Progenitor cell of endocrine pancreas (in vitro differentiated cells): Measurements from ENCODE around the gene SORT1. TPM values are rescaled to one million over a fixed set of nuclear protein-coding genes. Genes with fewer than 3 reads are reported as not detected.

Experiments used
- DNase-seq: peaks from one replicate; pipeline ENCODE4 v3.0.0; 2021; ENCODE audit warnings: low spot score; ENCODE audit not compliant: unreplicated experiment
- H3K27ac Mint-ChIP-seq: 2 replicates; pipeline ENCODE4 v1.8.0; 2021; ENCODE audit warnings: mild to moderate bottlenecking, moderate library complexity, mixed read lengths
- H3K27me3 Mint-ChIP-seq: 2 replicates; pipeline ENCODE4 v1.8.0; 2021; ENCODE audit warnings: mixed read lengths
- H3K36me3 Mint-ChIP-seq: 2 replicates; pipeline ENCODE4 v1.8.0; 2022; ENCODE audit warnings: mixed read lengths; ENCODE audit not compliant: insufficient read depth
- H3K4me1 Mint-ChIP-seq: 2 replicates; pipeline ENCODE4 v1.8.0; 2021; ENCODE audit warnings: low read depth, mixed read lengths
- H3K4me3 Mint-ChIP-seq: 2 replicates; pipeline ENCODE4 v1.8.0; 2021; ENCODE audit warnings: low read depth, mild to moderate bottlenecking, moderate library complexity, mixed read lengths
- H3K9me3 Mint-ChIP-seq: 2 replicates; pipeline ENCODE4 v1.8.0; 2021; ENCODE audit warnings: low read depth, mixed read lengths
- CTCF ChIP-seq: fragments of 200-600 bp; sonication (generic); IDR thresholded peaks from one replicate; pipeline ENCODE4 v1.5.0; 2021; ENCODE audit warnings: antibody characterized with exemption, mild to moderate bottlenecking; ENCODE audit not compliant: unreplicated experiment
- total RNA-seq: library from RNA; stranded (reverse); gene quantifications from 2 replicates; pipeline ENCODE4 v1.2.1, GENCODE V29; 2021

The SORT1 gene
- total RNA-seq, 1 donor from 2014 or later, result 110 TPM

- no peak for TF ChIP-seq CTCF
- Mint-ChIP-seq H3K27ac (no peak overlapping the region), H3K4me1 (peaks cover 13% of the 10 kb centered on the region), H3K27me3 (peaks cover 22% of the 10 kb centered on the region), H3K4me3 (no peak overlapping the region), H3K36me3 (no peaks in the 10 kb centered on the region), H3K9me3 (no peaks in the 10 kb centered on the region)
- no peak for DNase-seq
Measured at GRCh38 chr1:109295712-109296415, 101.9 kb downstream of the SORT1 start.

GRCh38 chr1:109294481-109294880 lies 103.2 kb downstream of the SORT1 start:
- TF ChIP-seq CTCF, result no peak
- Mint-ChIP-seq H3K27me3 (peaks cover 20% of the 10 kb centered on the region), H3K27ac (no peak overlapping the region), H3K9me3 (no peaks in the 10 kb centered on the region), H3K4me3 (no peak overlapping the region), H3K4me1 (peaks cover 11% of the 10 kb centered on the region), H3K36me3 (no peaks in the 10 kb centered on the region)
- DNase-seq, result no peak

- no peaks in the 10 kb centered on the region for H3K36me3 Mint-ChIP-seq
- TF ChIP-seq CTCF, result no peak
- peaks cover 15% of the 10 kb centered on the region for H3K27me3 Mint-ChIP-seq
- no peak overlapping the region for H3K27ac Mint-ChIP-seq
- no peaks in the 10 kb centered on the region for H3K9me3 Mint-ChIP-seq
- DNase-seq, result no peak
- H3K4me1 Mint-ChIP-seq, result no peaks in the 10 kb centered on the region
- H3K4me3 Mint-ChIP-seq, result no peak overlapping the region
Measured at GRCh38 chr1:109293026-109293425, 104.7 kb downstream of the SORT1 start.

GRCh38 chr1:109292364-109292763 lies 105.4 kb downstream of the SORT1 start:
- no peaks in the 10 kb centered on the region for H3K36me3 Mint-ChIP-seq

GRCh38 chr1:109290998-109291397 lies 106.7 kb downstream of the SORT1 start:
- no peak overlapping the region for H3K27ac Mint-ChIP-seq

More at GRCh38 chr1:109292364-109292763, 105.4 kb downstream of the SORT1 start:
- no peaks in the 10 kb centered on the region for H3K9me3 Mint-ChIP-seq
- no peak overlapping the region for H3K27ac Mint-ChIP-seq
- DNase-seq, result no peak
- no peaks in the 10 kb centered on the region for H3K4me1 Mint-ChIP-seq
- H3K27me3 Mint-ChIP-seq, result peaks cover 15% of the 10 kb centered on the region
- no peak overlapping the region for H3K4me3 Mint-ChIP-seq
- no peak for TF ChIP-seq CTCF

More at GRCh38 chr1:109290998-109291397, 106.7 kb downstream of the SORT1 start:
- no peak for TF ChIP-seq CTCF
- H3K27me3 Mint-ChIP-seq, result peaks cover 15% of the 10 kb centered on the region
- no peaks in the 10 kb centered on the region for H3K9me3 Mint-ChIP-seq
- no peaks in the 10 kb centered on the region for H3K4me1 Mint-ChIP-seq
- H3K36me3 Mint-ChIP-seq, result no peaks in the 10 kb centered on the region
- H3K4me3 Mint-ChIP-seq, result no peak overlapping the region
- DNase-seq, result no peak
